ENCODE data around the gene MTCL3.
A peak's percentile ranks its signal among the peaks of the same experiment; 100 is the strongest.

DNA sequence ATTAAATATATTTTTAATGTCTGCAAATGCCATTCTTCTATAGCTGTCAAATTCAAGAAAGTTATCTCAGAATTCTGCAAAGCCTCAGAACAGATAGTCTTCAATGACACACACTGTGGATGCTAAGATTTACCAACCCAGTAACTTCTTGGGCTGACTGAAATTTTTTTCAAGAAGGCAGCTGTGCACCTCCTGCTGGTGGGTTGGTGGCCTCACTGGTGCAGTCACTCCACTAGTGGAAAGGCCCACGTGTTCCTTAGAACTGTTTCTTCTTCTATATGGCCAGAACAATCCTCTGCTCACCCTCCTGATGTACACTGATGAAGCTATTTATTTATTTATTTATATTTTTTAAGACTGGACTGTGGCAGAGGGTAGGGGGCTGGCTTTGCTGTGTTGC lies 28.1 kb upstream of the MTCL3 start:
- TF ChIP-seq ZFX (IDR thresholded peaks at IDR 0.05): no peak
- TF ChIP-seq, protein P1, sequence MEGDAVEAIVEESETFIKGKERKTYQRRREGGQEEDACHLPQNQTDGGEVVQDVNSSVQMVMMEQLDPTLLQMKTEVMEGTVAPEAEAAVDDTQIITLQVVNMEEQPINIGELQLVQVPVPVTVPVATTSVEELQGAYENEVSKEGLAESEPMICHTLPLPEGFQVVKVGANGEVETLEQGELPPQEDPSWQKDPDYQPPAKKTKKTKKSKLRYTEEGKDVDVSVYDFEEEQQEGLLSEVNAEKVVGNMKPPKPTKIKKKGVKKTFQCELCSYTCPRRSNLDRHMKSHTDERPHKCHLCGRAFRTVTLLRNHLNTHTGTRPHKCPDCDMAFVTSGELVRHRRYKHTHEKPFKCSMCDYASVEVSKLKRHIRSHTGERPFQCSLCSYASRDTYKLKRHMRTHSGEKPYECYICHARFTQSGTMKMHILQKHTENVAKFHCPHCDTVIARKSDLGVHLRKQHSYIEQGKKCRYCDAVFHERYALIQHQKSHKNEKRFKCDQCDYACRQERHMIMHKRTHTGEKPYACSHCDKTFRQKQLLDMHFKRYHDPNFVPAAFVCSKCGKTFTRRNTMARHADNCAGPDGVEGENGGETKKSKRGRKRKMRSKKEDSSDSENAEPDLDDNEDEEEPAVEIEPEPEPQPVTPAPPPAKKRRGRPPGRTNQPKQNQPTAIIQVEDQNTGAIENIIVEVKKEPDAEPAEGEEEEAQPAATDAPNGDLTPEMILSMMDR (conservative IDR thresholded peaks at IDR 0.05): peak; percentile 38
